ENCODE measurements around the gene CCM2.

The CCM2 gene

GRCh38 chr7:44983742-44984477 lies 16.1 kb upstream of the CCM2 start:
- TF ChIP-seq FOXP2 (optimal IDR thresholded peaks at IDR 0.05; ENCODE audit: borderline replicate concordance, extremely low read depth, extremely low read length, insufficient read depth) (no peak), SIN3A (IDR thresholded peaks at IDR 0.05; ENCODE audit: borderline replicate concordance, insufficient read depth, low read length) (no peak), REST (IDR thresholded peaks at IDR 0.05; ENCODE audit: insufficient read depth in 1 of 2, low read depth in 2 of 2, low read length in 2 of 2) (no peak), TAF1 (IDR thresholded peaks at IDR 0.05; ENCODE audit: borderline replicate concordance, insufficient read depth, low read length) (no peak), POLR2AphosphoS5 (IDR thresholded peaks at IDR 0.05; ENCODE audit: low read depth, low read length) (no peak)

DNA sequence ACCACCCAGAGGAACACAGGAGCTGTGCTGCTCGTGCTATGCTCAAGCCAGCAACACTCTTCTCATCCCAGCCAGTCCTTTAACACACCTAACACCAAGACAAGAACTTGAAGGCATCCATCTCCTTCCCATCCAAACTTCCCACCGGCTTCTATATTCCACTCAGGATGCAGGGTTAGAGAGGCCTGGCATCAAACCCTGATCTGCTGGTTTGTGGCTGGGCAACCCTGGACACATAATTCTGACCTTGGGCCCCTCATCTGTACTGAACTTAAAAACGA lies 15.6 kb upstream of the CCM2 start:
- TF ChIP-seq SIN3A (IDR thresholded peaks at IDR 0.05; ENCODE audit: borderline replicate concordance, insufficient read depth, low read length) (no peak), POLR2AphosphoS5 (IDR thresholded peaks at IDR 0.05; ENCODE audit: low read depth, low read length) (peak; percentile 35; the same call in 1 of the 2 replicates)

- TF ChIP-seq POLR2AphosphoS5 (IDR thresholded peaks at IDR 0.05; ENCODE audit: low read depth, low read length): no peak; the same call in 1 of the 2 replicates
- no peak for TF ChIP-seq REST (IDR thresholded peaks at IDR 0.05; ENCODE audit: insufficient read depth in 1 of 2, low read depth in 2 of 2, low read length in 2 of 2)
- no peak for TF ChIP-seq FOXP2 (optimal IDR thresholded peaks at IDR 0.05; ENCODE audit: borderline replicate concordance, extremely low read depth, extremely low read length, insufficient read depth)
- no peak for TF ChIP-seq SIN3A (IDR thresholded peaks at IDR 0.05; ENCODE audit: borderline replicate concordance, insufficient read depth, low read length)
- TF ChIP-seq TAF1 (IDR thresholded peaks at IDR 0.05; ENCODE audit: borderline replicate concordance, insufficient read depth, low read length): no peak
These were observed 14.8 kb upstream of the CCM2 start for GRCh38 chr7:44985033-44985695.

DNA sequence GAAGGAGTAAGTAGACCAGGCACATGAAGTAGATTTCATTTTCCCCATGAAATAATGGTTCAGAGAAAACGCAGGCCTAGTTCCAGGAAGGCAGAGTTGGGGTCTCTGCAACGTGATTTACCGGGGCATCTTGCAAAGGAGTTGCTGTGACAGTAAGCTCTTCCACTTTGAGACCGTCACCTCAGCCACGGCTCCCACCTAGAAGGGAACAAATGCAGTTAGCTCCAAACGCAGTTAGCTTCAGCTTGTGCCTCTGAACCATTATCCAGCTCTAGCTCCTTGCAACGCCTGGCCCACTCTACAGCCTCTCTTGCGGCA lies 14.1 kb upstream of the CCM2 start:
- TF ChIP-seq FOXP2 (optimal IDR thresholded peaks at IDR 0.05; ENCODE audit: borderline replicate concordance, extremely low read depth, extremely low read length, insufficient read depth) (no peak), TAF1 (IDR thresholded peaks at IDR 0.05; ENCODE audit: borderline replicate concordance, insufficient read depth, low read length) (no peak), SIN3A (IDR thresholded peaks at IDR 0.05; ENCODE audit: borderline replicate concordance, insufficient read depth, low read length) (no peak), REST (IDR thresholded peaks at IDR 0.05; ENCODE audit: insufficient read depth in 1 of 2, low read depth in 2 of 2, low read length in 2 of 2) (no peak)

DNA sequence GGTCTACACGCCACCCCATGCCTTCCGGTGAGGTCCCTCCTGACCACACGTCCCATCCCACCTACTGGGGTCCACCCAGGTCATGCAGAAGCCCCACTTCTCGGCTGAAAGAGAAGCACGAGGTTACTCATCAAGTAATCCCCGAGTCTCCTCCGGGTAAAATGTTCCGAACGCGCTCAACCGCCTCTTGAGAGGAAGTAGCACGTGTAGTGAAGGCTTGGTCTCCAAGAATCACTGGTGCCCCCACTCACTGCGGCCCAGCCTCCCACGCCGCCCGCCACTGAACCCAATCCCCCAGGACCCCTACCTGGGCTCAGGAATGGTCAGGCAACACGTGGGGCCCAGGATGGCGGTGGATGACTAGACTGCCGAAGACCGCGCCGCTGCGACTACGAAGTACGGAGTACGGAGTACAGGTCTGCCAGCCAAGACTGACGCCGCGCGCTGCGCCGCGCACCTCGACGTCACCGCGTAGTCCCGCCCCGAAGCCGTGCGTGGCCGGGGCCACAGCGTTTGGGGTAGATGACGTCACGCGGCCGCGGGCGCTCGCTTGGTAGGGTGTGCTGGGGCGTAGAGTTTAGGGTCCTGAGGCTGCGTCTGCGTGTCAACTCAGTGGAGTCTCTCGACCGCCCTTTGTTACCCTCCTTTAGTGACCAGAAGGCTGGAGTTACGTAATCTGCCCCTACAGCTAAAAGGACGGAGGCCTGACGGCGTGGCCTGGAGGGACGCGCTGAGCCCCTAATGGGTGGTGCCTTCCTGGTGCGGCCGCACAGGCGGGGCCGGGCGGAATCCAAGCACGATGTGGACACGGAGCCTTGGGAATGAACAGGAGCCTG lies 13.6 kb upstream of the CCM2 start:
- peak; percentile 72; the same call in 1 of the 2 replicates for TF ChIP-seq SIN3A (IDR thresholded peaks at IDR 0.05; ENCODE audit: borderline replicate concordance, insufficient read depth, low read length)
- TF ChIP-seq POLR2AphosphoS5 (IDR thresholded peaks at IDR 0.05; ENCODE audit: low read depth, low read length): peak; percentile 99
- peak; percentile 99 for TF ChIP-seq TAF1 (IDR thresholded peaks at IDR 0.05; ENCODE audit: borderline replicate concordance, insufficient read depth, low read length)
- TF ChIP-seq REST (IDR thresholded peaks at IDR 0.05; ENCODE audit: insufficient read depth in 1 of 2, low read depth in 2 of 2, low read length in 2 of 2): peak; percentile 67 to 75; a peak in 3 of 4 replicates
- TF ChIP-seq FOXP2 (optimal IDR thresholded peaks at IDR 0.05; ENCODE audit: borderline replicate concordance, extremely low read depth, extremely low read length, insufficient read depth): no peak

All from PFSK-1 (cell line).